Fibroblast of lung (primary cell): Measurements from ENCODE around the gene PUS1. TPM values are rescaled to one million over a fixed set of nuclear protein-coding genes. Genes with fewer than 3 reads are reported as not detected.

ENCODE experiments used
- DNase-seq, 2 donors: peaks; one replicate each; pipeline versions ENCODE4 v3.0.0 to v3.0.0-alpha.2; 2010; ENCODE audit warnings: low read depth in 2 of 2
- H2AFZ ChIP-seq: 2 replicates; pipeline ENCODE4 v1.5.1; 2012; ENCODE audit warnings: low read length, control low read depth, inconsistent platforms
- H3K27ac ChIP-seq: 2 replicates; pipeline ENCODE4 v1.5.1; 2011; ENCODE audit warnings: low read length, control low read depth; ENCODE audit not compliant: insufficient read depth
- H3K27me3 ChIP-seq: 2 replicates; pipeline ENCODE4 v1.5.1; 2011; ENCODE audit warnings: mild to moderate bottlenecking, low read length; ENCODE audit not compliant: control insufficient read depth, insufficient read depth
- H3K36me3 ChIP-seq: 2 replicates; pipeline ENCODE4 v1.5.1; 2011; ENCODE audit warnings: low read length; ENCODE audit not compliant: control insufficient read depth, insufficient read depth
- H3K4me1 ChIP-seq: 2 replicates; pipeline ENCODE4 v1.5.1; 2011; ENCODE audit warnings: low read length; ENCODE audit not compliant: control insufficient read depth, insufficient read depth; ENCODE audit errors: extremely low read depth
- H3K4me2 ChIP-seq: 2 replicates; pipeline ENCODE4 v1.5.1; 2011; ENCODE audit warnings: low read length, control low read depth; ENCODE audit not compliant: insufficient read depth; ENCODE audit errors: extremely low read depth
- H3K4me3 ChIP-seq, 4 experiments: fragments of 200-600 bp in 1 of 4; sonication (generic) in 1 of 4; replicated peaks in 1 of 4; 2 replicates each; pipeline ENCODE4 v1.5.1; 2011 to 2016; ENCODE audit warnings: low read length in 4 of 4, low read depth in 3 of 4, mild to moderate bottlenecking in 3 of 4, control low read depth in 2 of 4, inconsistent platforms in 1 of 4, mixed read lengths in 1 of 4; ENCODE audit not compliant: insufficient read depth in 1 of 4; ENCODE audit errors: control extremely low read depth in 1 of 4
- H3K79me2 ChIP-seq: 2 replicates; pipeline ENCODE4 v1.5.1; 2012; ENCODE audit warnings: mild to moderate bottlenecking, low read length, inconsistent platforms; ENCODE audit not compliant: control insufficient read depth, insufficient read depth
- H3K9ac ChIP-seq: 2 replicates; pipeline ENCODE4 v1.5.1; 2011; ENCODE audit warnings: mild to moderate bottlenecking, low read length, control low read depth; ENCODE audit not compliant: insufficient read depth
- H3K9me3 ChIP-seq: 2 replicates; pipeline ENCODE4 v1.5.1; 2012; ENCODE audit warnings: low read depth, low read length; ENCODE audit not compliant: control insufficient read depth, insufficient read depth
- H4K20me1 ChIP-seq: 2 replicates; pipeline ENCODE4 v1.5.1; 2011; ENCODE audit warnings: low read length; ENCODE audit not compliant: control insufficient read depth, insufficient read depth; ENCODE audit errors: extremely low read depth
- EZH2 ChIP-seq: IDR thresholded peaks from 2 replicates; pipeline ENCODE4 v1.5.1; 2012; ENCODE audit warnings: low read length, control low read depth, mild to moderate bottlenecking; ENCODE audit errors: missing control alignments
- polyA plus RNA-seq, 2 donors: library from polyadenylated mRNA; depleted of rRNA in 1 of 2; stranded (reverse) in 1 of 2; unstranded in 1 of 2; fragments of >200 nt; gene quantifications; 2 replicates each; pipeline ENCODE4 v1.2.1, GENCODE V29; 2011 to 2012; ENCODE audit warnings: missing spikeins in 1 of 2
- total RNA-seq: library from RNA; depleted of rRNA; stranded (reverse); fragments of >200 nt; gene quantifications from 2 replicates; pipeline ENCODE4 v1.2.1, GENCODE V29; 2014
- TF ChIP-seq, protein P1 (sequence below), 2 donors: IDR thresholded peaks in 1 of 2; conservative IDR thresholded peaks in 1 of 2; 1 replicate in 1 of 2; 2 replicates in 1 of 2; pipeline ENCODE4 v1.5.1; 2011 to 2012; ENCODE audit warnings: low read length in 2 of 2, control low read depth in 1 of 2, inconsistent platforms in 1 of 2, low read depth in 1 of 2, mild to moderate bottlenecking in 1 of 2

Gene PUS1
- total and polyA plus RNA-seq, 2 donors (not counting 1 experiment from before 2014, with no cell fraction given) = 8.3 to 10.1 TPM

DNA sequence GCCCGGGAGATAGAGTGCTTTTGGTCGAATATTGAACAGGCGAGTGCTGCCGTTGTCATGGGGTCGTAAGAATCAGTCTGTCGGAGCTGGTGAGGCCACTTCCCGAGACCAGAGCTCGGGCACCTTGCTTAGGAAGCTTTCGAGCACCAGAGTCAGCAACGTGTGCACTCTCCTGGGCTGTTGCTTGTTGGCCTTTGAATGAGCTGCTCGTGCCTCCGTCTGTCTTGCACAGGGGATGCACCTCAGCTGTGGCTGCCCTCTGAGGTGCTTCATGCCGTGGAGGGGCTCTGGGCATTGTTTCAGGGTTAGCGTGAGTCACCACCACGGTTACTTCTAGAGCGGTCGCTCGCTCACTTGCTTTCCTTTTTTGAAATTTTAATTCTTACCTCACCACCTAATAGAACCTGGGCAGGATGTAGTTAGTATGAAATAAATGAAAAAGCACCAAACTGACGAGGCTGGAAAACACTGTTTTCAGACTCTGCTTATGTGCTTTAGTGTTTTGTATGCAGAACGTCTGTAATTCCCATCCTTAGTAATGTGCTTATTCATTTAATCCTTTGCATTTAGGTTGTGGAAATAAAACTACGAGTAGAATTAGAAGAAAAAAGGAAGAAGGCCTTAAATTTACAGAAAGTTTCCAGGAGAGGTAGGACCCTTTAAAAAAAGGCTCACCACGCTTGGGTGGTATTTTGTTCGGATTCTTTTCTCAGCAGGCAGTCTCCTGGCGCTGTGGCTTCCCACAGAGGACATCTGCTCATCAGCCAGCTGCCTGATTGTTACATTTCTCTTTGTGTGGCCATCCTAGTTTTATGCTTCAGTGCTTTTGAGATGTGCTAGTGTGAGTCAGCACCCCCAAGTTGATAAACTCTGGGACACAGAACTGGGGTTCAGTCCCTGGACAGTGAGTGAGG, 61.2 kb downstream of the PUS1 start:
- H3K79me2 ChIP-seq = no peaks in the 10 kb centered on the region
- H3K27me3 ChIP-seq = no peaks in the 10 kb centered on the region
- peak in 1 of 2 donors; percentile 74 for DNase-seq
- H3K9ac ChIP-seq = no peak overlapping the region
- H2AFZ ChIP-seq = no peak overlapping the region
- H3K4me1 ChIP-seq = no peaks in the 10 kb centered on the region
- no peak overlapping the region for H3K4me2 ChIP-seq
- H3K4me3 ChIP-seq = no peak overlapping the region
- peaks cover 18% of the 10 kb centered on the region for H3K36me3 ChIP-seq
- no peaks in the 10 kb centered on the region for H3K9me3 ChIP-seq
- no peak overlapping the region for H3K27ac ChIP-seq
- TF ChIP-seq, protein P1, sequence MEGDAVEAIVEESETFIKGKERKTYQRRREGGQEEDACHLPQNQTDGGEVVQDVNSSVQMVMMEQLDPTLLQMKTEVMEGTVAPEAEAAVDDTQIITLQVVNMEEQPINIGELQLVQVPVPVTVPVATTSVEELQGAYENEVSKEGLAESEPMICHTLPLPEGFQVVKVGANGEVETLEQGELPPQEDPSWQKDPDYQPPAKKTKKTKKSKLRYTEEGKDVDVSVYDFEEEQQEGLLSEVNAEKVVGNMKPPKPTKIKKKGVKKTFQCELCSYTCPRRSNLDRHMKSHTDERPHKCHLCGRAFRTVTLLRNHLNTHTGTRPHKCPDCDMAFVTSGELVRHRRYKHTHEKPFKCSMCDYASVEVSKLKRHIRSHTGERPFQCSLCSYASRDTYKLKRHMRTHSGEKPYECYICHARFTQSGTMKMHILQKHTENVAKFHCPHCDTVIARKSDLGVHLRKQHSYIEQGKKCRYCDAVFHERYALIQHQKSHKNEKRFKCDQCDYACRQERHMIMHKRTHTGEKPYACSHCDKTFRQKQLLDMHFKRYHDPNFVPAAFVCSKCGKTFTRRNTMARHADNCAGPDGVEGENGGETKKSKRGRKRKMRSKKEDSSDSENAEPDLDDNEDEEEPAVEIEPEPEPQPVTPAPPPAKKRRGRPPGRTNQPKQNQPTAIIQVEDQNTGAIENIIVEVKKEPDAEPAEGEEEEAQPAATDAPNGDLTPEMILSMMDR (conservative IDR thresholded peaks at IDR 0.05 in 1 of 2, IDR thresholded peaks at IDR 0.05 in 1 of 2; ENCODE audit: low read depth in 1 of 2, low read length in 2 of 2) = no peak
- TF ChIP-seq EZH2 = no peak
- no peaks in the 10 kb centered on the region for H4K20me1 ChIP-seq

DNA sequence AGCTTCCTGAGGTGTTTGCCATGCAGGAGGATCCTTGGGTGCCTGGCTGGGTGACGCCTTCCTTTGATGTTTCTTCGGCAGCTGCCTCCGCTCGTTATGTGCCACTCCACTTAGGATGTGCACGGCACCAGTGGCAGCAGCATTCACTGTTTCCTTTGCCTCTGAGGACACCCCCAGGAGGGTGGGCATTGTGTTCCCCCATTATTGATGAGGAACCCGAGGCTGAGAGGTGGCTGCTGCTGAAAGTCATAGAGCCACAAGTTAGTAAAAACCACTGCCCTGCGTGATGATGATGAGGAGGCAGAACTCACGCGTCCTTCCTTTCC, 61.9 kb downstream of the PUS1 start:
- Histone ChIP-seq H3K27me3 (no peaks in the 10 kb centered on the region), H3K79me2 (no peaks in the 10 kb centered on the region), H3K4me3 (no peak overlapping the region), H2AFZ (no peak overlapping the region), H3K36me3 (peaks cover 18% of the 10 kb centered on the region), H3K9me3 (no peaks in the 10 kb centered on the region), H3K4me1 (no peaks in the 10 kb centered on the region), H3K27ac (no peak overlapping the region), H4K20me1 (no peaks in the 10 kb centered on the region), H3K9ac (no peak overlapping the region), H3K4me2 (no peak overlapping the region)
- TF ChIP-seq, protein P1 (conservative IDR thresholded peaks at IDR 0.05 in 1 of 2, IDR thresholded peaks at IDR 0.05 in 1 of 2; ENCODE audit: low read depth in 1 of 2, low read length in 2 of 2) = no peak
- no peak for TF ChIP-seq EZH2
- DNase-seq = no peak

DNA sequence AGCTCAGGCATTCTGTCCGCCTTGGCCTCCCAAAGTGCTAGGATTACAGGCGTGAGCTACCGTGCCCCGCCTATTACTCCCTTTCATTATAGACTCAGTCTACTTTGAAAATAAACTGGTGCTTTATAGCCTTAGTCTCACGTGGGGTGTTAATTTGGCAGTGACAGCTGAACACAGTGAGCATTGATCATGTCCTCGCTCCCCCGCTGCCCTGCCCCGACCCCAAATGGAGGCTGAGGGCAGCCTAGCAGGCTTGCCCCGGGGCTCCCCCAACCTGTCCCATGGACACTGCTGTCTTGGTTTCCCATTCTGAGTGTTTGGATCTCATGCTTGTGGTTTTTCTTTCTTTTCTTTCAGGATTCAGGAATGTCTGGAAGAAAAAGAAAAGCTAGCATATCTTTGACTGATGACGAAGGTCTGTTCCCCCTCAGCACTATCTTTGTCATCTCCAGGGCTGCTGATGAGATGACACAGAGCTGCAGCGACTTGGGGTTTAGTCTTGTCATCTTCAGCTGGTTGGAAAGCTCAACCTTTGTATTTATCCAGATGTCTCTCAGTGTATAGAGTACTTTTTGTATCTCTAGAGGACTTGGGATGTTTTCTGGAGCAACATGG, 62.8 kb downstream of the PUS1 start:
- no peak overlapping the region for H3K27ac ChIP-seq
- H3K4me3 ChIP-seq = no peak overlapping the region
- no peaks in the 10 kb centered on the region for H3K27me3 ChIP-seq
- H3K79me2 ChIP-seq = no peaks in the 10 kb centered on the region
- H3K9ac ChIP-seq = no peak overlapping the region
- no peak overlapping the region for H2AFZ ChIP-seq
- H3K36me3 ChIP-seq = peaks cover 16% of the 10 kb centered on the region
- no peak for TF ChIP-seq EZH2
- TF ChIP-seq, protein P1 (conservative IDR thresholded peaks at IDR 0.05 in 1 of 2, IDR thresholded peaks at IDR 0.05 in 1 of 2; ENCODE audit: low read depth in 1 of 2, low read length in 2 of 2) = no peak
- H4K20me1 ChIP-seq = no peaks in the 10 kb centered on the region
- H3K4me1 ChIP-seq = no peaks in the 10 kb centered on the region
- H3K9me3 ChIP-seq = no peaks in the 10 kb centered on the region
- H3K4me2 ChIP-seq = no peak overlapping the region
- peak in 1 of 2 donors; percentile 75 for DNase-seq
